GM12801 (cell line): Measurements from ENCODE around the gene PPP1R15A.

ENCODE experiments used
- CTCF ChIP-seq: IDR thresholded peaks from one replicate; pipeline ENCODE4 v1.5.1; 2011; ENCODE audit warnings: control low read depth; ENCODE audit not compliant: insufficient read length; ENCODE audit errors: extremely low read depth

The PPP1R15A gene

GRCh38 chr19:48881741-48882657 is 9.8 kb downstream of the PPP1R15A start:
- no peak for TF ChIP-seq CTCF

DNA sequence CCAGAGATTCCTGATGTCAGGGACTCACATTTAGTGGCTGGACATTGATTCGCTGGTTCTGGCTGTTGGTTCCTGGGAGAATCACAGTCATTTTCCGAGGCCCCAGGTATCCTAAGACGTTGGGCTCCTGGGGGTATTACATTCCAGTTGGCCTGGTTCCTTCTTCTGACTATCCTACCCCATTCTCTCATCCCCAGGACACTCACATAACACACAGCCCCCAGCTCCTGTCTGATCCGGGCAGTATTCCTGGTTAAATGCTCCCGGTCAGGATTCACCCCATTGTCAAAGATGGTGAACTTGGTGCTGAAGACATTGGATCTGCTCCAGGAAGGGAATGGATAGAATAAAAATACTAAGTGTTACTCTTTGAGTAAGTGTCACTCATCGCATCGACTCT is 11.5 kb downstream of the PPP1R15A start:
- TF ChIP-seq CTCF, result no peak

- TF ChIP-seq CTCF, result no peak
Observed at GRCh38 chr19:48887861-48888612, 15.8 kb downstream of the PPP1R15A start.

- no peak for TF ChIP-seq CTCF
Observed at GRCh38 chr19:48890551-48890950, 18.3 kb downstream of the PPP1R15A start.

DNA sequence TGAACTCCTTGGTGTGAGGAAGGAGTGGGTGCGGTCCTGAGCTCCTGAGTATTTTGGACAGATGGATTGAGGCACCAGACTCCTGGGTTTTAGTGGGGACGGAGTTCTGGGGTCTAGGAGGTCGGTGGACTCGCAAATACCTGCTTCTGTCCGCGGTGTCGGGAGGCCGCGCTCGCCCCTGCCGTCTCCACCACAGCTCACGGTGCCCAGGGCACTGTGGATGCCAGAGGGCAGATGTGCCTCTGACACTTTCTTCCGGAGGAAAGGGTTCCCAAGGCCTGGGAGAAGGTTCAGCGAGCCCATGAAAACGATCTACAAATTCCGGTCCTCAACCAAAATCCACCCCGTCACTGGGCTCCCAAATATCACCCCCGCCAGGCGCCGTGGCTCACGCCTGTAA is 23.0 kb downstream of the PPP1R15A start:
- TF ChIP-seq CTCF, result no peak

GRCh38 chr19:48896191-48896720 is 24.0 kb downstream of the PPP1R15A start:
- no peak for TF ChIP-seq CTCF

DNA sequence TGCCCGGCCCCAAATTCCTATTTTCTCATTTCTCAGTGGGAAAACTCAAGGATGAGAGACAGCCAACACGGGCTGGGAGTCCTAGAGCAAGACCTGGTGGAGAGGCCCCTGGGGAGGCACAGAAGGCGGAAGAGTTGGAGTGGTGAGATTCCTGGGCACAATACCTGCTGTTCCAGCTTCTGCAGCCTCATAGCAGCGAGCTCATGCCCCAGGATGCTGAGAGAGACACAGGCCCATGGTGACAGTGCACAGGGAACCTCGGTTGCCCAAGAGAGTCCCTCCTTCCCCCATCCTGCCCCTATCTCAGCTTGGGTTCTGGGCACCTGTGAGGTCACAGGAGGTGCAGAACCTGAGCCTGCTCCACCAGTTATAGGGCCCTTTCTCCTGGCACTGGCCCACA is 25.0 kb downstream of the PPP1R15A start:
- TF ChIP-seq CTCF, result no peak
